Suppressor macrophage treated with lipopolysaccharide for 1 hour (primary cell): ENCODE data around the gene POLE.

ENCODE experiments used
- DNase-seq, 3 donors: peaks; one replicate each; pipeline ENCODE4 v3.0.0-alpha.2; 2020 to 2022

POLE gene

DNA sequence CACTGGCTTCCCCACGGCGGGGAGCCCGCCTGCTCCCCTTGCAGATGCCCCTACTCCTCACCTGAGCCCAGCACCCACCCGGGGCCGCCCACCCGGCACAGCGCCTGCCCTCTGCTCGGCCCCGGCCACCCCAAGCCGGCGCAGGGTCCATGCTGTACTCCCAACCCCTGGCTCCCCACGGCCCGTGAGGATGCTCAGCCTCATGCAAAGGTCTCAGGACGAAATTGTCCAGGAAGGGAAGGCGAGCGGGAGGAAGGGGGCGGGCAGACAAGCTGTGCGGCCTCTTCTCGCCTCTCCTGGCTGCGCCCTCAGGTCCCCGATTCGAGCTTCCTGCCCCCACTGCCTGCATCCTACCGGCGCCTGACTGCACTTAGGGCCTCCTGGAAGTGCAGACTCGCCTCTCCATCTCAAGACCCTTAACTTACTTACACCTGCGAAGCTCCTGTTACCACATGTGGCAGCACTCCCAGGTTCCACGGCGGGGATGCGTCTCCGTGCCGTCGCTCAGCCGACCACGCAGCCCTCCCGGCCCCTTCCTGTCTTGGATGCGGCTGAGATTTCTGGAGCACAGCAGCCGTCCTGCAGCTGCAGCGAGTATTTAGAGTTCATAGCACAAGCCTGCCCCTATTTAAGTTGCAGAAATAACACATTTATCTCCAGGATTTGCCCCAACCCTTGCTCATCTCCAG lies 94.7 kb downstream of the POLE start:
- no peak for DNase-seq

DNA sequence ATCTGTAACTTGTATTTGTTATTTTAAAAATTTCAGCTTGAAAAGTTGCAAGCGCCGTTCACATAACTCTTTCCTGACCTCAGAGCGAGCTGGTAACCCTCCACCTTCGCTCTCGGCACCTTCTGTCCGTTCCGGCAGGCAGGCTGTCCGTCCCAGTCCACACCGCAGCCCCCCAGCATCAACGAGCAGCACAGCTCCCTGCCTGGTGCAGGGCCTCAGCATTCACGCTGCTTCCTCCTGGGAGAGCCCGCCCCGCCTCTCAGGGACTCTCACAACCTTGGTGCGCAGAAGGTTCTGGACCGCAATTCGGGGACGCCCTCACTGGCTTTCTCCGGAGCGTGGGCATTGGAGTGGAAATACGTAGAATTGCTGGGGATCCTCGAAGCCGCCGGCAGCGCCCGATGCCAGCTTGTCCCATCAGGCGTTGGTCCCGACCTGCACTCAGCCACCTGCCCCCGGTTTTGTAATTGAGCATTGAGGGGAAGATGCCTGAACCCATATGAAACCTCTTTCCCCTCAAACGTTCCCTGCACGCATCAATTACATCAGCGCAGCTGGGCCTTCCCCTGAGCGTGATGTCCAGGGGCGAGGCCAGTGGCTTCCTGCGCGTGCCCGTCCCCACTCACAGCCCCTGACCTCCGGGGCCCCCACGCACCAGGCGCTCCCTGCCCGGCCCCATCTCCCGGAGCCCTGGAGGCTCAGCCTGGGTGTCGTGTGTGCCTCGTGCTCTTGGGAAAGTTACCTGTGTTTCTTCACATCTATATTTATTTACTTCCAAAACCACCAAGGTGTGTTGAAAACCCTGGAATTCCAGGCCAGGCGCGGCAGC lies 95.8 kb downstream of the POLE start:
- no peak for DNase-seq

DNA sequence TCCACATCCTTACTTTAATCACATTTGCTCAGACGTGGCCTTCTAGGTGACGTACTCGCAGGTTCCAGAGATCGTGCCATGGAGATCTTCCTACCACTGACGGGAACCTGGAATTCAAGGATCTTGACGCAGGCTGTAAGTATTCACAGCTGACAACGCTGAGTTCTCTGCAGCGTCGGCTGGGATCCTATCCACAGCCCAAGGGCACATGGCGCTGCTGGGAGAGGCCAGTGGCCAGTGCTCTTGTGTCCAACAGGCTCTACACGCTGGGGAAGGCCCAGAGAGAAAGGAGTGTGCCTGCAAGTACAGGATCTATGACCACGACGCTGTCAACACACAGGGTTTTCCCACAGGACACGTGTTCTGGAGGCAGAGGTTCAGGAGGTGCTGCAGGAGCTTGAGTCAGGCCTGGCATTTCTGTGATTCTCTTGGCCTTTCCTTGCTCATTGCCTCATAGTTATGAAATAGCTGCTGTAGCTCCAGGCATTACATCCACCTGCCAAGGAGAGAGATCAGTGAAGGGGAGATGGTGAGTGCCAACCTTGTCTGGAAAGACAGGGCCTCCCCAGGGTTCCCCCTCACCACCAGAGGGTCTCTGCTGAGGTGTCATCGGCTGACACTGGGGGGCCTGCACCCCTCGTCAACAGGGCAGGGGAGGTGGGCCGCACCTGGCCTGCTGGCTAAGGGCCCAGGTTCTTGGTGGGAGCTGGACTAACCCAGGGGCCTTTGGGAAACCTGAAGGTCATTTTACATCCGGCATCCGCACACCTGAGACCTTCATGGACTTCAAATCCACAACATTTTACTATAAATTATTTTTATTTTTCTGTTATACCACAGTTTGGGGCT lies 98.1 kb downstream of the POLE start:
- DNase-seq = peak; percentile 60 to 71 (median 65)

DNA sequence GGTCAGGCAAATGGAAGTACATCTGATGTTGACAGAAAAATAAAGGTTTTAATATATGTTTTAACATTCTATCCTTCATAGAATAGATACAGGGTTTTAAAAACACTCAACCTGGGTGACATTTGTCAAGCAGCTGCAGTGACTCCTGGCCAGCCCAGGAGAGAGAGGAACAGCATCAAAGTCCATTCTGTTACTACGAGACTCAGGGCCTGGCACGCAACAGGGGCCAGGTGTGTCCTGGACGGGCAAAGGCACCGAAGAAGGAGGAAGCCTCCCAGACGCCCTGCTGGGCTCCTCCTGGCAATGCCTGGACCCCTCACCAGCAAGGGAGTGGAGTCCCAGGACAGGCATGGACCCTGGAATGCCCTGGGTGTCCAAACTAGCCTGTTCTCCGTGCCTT lies 98.8 kb downstream of the POLE start:
- no peak for DNase-seq

DNA sequence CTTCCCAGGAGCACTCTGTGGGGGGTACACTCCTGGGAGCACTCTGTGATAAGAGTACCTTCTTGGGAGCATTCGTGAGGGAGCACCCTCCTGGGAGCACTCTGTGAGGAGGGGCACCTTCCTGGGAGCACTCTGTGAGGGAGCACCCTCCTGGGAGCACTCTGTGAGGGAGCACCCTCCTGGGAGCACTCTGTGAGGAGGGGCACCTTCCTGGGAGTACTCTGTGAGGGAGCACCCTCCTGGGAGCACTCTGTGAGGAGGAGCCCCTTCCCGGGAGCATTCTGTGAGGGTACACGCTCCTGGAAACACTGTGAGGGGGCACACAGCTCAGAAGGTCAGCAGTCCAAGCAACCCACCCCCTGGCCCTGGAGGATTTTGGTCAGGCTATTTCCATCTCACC lies 99.4 kb downstream of the POLE start:
- DNase-seq = no peak

DNA sequence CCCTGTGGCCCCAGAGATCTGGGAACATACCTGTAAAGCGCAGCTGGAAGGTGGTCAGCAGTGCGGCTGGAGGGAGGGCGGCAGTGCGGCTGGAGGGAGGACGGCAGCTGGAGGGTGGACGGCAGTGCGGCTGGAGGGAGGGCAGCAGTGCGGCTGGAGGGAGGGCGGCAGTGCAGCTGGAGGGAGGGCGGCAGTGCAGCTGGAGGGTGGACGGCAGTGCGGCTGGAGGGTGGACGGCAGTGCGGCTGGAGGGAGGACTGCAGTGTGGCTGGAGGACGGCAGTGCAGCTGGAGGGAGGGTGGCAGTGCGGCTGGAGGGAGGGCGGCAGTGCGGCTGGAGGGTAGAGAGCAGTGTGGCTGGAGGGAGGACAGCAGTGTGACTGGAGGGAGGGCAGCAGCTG lies 100.2 kb downstream of the POLE start:
- no peak for DNase-seq

DNA sequence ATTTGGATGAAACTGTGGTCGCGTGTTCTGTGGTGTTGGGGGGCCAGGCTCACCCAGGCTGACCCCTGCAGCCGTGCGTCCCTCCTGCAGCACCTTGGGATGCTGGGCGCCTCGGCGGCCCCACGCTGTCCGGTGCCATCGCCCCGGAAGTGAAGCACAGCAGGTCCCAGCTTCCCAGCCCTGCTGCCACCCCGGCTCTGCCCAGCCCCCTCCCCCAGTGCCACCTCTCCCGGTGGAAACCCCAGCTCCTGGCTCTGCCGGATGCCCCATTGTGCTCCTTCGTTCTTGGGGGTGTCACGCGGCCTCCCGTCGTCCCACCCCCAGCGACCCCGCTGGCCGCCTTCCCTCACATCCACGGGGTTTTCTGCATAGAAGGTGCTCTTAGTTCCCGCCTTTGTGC lies 102.0 kb downstream of the POLE start:
- DNase-seq = no peak

DNA sequence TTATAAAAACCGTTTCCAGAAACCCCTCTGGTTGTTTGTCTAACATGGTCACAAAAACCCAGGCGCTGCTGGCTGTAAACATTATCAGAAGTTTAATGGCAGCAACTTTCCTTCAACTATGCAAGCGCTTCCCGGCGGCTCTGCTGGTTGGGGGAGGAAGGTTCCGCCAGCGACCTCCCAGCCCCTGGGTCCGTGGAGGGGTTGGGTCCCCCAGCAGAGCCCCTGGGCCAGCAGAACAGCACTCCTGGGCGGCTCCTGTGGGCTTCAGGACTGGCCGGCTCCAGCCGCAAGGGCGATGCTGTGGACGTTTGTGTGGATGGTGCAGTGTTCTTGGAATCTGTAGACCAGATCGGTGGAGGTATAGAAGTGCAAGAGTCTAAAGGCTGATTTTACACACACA lies 102.7 kb downstream of the POLE start:
- no peak for DNase-seq

DNA sequence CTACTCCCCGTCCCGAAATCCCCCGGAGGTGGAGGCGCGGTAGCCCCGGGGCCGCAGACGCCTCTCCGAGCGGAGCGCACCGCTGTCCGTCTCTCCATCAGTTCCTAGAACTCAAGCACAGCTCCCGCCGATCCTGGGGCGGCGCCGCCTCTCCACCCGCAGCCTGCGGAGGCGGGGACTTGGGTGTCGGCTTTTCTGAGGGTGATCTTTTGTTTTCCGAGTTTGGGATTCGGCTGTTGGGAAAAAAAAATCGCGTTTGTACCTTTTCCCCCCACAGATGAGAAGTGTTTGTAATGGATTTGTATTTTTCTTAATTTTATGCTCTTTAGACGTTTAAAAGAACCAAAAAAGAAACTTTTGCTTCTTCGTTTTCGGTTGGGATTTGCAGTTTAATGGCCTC lies 103.4 kb downstream of the POLE start:
- DNase-seq = no peak

DNA sequence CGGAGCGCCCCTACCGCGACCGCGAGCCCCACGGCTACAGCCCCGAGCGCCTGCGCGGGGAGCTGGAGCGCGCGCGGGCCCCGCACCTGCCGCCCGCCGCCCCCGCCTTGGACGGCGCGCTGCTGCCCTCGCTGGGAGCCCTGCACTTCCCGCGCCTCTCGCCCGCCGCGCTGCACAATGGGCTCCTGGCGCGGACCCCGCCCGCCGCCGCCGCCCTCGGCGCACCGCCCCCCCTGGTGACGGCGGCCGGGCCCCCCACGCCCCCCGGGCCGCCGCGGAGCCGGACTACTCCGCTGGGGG lies 103.8 kb downstream of the POLE start:
- DNase-seq = no peak

DNA sequence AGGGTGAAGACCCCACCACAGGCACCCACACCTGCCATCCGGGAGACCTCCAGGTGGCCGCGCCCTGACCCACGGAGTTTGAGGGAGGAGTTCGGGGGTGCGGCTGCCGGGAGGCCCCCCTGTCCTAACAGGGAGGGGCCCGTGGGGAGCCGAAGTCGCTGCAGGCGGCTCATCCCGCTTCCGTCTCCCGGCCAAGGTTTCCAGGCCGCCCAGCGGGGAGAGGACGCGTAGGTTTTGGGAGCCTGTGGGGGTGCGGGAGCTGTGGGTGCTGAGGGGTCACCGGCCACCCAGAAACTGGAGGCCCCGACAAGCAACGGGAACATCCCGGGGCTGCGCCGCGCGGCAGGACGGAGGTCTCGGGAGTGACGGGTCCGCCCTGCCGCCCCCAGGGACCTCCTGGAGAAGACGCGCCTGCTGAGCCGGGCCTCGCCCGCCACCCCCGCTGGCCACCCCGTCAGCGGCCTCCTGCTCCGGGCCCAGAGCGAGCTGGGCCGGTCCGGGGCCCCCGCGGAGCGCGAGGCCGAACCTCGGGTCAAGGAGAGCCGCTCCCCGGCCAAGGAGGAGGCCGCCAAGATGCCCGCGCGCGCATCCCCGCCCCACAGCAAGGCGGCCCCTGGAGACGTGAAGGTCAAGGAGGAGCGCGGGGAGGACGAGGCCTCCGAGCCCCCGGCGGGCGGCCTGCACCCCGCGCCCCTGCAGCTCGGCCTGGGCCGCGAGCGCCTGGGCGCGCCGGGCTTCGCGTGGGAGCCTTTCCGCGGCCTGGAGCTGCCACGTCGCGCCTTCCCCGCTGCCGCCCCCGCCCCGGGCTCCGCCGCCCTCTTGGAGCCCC lies 104.3 kb downstream of the POLE start:
- DNase-seq = no peak

DNA sequence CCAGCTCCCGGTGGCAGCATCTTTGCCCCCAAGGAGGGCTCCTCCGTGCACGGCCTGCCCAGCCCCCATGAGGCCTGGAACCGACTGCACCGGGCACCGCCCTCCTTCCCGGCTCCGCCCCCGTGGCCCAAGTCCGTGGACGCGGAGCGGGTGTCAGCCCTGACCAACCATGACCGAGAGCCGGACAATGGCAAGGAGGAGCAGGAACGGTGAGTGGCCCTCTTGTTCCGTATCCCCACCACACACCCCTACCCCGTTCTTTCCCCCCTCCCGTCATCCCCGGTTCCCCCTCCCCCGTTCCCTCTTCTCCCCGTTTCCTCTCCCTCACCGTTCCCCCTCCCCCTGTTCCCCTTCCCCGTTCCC lies 105.1 kb downstream of the POLE start:
- DNase-seq = no peak

DNA sequence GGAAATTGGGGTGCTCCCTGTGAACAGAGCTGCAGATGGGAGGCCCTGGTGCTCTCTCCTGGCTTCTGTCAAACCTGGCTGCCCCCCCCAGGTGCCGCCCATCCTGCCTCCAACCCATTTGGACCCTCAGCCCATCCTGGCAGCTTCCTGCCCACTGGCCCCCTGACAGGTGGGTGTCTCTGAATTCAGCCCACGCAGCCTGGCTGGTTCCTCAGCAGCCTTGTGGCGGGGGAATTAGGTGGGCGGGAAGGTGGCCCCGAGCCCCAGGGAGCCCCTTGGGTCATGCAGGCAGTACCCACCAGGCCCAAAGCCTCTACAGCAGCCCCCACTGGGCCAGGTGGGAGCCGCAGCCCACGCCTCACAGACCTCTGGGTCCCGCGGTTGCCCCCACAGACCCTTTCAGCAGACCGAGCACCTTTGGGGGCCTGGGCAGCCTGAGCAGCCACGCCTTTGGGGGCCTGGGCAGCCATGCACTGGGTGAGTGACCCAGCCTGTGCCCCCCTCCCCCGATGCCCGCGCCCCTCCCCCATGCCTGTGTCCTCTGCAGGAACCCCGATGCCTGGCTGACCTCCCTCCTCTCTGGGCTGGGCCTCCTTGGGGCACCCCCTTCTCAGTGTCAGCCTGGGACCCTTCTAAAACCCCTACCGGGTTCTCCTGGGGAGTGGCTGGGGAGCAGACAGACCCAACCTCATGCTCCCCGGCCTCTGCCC lies 105.6 kb downstream of the POLE start:
- DNase-seq = no peak

DNA sequence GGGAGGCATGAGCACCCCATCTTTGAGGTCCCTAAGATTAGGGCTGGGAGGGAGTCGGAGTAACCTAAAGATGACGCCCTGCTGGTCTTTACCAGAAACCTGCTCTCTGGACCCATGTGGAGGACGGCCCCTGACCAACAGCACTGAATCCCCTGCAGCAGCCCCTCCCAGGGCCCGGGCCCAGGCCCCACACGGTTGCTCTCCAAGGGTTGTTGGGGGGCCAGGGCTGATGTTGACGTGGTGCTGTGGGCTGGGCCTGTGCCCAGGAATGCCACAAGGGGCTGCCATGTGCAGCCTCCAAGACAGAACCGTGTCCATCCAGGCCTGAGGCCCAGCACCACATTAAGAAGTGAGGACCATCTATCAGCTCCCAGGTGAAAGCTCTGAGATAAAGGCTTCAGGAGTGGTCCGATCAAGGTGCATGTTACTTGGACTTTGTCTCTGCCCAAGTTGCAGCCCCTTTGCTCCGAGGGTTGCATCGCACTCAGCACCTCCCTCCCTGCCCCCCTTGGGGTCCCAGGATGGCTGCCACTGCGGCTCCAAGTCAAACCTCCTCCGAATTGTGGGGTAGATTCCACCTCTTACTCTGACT lies 106.3 kb downstream of the POLE start:
- DNase-seq = no peak

DNA sequence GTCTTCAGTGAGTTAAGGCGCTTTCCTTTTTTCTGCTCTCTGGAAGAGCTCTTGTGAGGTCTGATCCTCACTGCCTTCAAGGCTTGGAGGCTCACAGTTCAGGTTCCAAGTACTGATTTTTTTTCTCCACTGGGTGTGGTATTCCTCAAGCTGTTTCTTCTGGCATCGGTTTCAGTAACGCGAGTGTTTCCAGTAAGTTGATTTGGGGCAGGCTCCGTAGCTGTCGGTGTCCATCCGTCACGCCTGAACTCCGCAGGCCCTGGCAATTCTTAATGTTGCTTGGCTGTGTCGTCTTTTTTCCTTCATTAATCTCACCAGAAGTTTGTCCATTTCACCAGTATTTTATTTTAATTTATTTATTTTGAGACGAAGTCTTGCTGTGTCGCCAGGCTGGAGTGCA lies 107.4 kb downstream of the POLE start:
- no peak for DNase-seq

DNA sequence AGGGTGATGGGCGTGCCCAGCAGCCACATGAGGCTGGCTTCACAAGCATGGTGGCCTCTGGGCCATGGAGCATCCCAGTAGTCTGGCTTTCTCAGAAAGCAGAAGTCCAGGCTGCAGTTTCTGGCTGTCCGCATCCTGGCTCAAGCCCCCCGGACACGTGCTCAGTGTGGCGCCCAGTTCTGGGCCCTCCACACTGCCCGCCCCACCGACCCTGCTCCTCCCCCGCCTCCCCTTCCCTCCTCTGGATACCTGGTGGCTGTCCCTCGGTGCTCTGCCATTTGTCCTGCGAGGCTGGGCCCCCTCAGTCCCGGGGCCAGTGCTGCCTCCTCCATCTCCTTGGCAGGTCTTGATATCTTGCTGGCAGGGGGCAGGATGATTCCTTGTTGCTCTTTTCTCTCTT lies 108.3 kb downstream of the POLE start:
- DNase-seq = no peak

DNA sequence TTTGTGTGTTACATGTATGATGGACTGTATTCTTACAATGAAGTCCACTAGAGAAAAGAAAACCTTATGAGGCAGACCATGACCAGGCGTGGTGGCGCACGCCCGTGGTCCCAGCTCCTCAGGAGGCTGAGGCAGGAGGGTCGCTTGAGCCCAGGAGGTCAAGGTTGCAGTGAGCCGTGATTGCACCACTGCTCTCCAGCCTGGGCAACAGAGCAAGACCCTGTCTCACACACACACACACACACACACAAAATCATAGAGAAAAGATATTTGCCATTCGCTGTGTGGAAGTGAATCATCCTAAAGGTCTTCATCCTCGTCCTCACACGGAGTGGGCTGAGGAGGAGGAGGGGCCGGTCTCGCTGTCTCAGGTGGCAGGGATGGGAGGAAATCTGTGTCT lies 109.0 kb downstream of the POLE start:
- no peak for DNase-seq

DNA sequence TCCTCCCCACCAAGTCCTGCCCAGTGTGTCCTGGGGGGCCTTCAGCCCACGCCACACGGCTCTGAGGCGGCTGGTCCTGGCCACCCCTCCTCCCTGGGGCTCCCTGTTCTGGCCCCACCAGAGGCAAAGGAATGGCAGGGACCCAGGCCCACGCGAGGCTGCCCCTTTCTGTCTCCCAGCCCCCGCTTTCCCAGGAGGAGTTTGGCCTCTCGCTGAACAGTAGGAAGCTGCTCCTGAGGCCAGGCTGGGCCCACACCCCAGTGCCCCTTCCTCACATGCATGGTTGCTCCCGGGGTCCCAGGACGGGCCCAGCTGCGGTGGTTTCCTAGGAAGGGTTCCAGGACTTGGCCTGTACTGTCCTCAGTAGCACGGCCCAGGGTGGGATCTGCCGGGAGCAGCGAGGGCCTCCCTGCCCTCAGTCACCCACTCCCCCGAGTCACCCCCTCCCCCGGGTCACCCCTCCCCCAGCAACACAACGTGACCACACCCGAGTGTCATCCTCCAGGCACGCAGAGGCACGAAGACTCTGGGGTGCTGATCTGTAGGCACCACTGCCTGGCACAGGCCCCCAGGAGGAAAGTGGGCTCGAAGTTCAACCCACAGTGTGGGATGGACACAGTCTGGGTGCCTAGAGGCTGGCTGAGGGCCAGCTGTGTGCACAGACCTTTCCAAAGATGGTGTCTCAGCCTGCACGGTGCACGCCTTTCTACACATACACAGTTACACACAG lies 109.8 kb downstream of the POLE start:
- DNase-seq = no peak

DNA sequence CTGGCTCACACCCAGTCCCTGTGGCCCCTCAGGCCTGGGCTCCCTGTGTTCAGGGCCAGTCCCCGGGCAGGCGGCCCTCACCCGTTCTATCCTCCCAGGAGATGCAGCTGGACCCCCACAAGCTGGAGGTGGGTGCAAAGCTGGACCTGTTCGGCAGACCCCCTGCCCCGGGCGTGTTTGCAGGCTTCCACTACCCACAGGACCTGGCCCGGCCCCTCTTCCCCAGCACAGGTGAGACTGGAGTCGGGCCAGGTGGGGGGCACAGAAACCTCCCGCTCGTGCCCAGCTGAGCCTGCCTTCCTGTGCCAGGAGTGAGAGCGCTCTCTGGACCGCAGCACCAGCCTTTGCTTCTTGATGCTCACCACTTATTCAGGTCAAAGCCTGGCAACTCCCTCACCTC lies 110.4 kb downstream of the POLE start:
- no peak for DNase-seq

DNA sequence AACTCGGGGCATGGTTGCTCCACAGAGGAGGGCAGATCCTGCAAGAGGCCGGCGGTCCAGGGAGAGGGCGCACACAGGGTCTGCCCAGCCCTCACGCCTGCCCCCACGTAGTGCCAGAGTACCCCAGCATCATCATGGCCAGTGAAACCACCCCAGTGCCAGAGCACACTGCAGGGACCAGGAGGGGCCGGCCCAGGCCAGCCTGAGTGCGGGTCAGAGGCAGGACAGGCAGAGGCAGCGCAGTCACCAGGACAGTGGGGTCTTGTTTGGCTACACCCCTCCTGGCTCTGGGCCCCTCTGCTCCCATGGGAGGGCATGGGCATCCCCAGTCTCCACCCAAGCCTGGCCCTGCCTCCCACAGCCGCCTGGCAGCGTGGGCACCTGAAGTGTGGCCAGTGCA lies 111.5 kb downstream of the POLE start:
- no peak for DNase-seq

DNA sequence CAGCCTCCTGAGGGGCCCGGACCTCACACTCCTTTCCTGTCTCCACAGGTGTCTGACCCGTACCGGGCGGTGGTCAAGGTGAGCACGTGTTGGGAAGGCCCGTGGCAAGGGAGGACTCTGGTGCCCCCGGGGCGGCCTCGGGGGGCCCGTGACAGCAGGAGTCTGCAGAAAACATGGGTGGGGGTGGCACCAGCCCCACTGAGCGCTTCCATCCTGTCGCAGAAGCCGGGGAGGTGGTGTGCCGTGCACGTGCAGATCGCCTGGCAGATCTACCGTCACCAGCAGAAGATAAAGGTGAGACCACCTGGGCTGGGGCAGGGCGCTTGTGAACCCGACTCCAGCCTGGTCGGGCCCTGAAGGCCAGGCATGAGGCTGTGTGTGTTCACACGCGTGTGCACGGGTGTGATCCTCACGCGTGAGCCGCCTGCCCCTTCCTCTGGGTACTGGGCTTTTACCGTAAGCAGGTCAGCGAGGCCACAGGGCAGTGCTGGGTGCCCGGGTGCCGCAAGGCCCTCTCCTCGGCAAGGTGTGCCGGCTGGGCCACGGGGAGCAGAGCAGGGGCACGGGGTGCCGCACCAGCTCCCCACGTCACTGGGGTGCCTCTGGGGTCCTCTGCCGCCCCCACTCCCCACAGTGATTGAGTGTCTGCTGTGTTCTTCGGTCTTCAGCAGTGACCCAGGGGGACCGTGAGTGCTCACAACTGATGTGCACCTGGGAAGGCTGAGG lies 112.7 kb downstream of the POLE start:
- DNase-seq = no peak
